HEK293T (cell line): ENCODE data around the gene GRIK1.

Experiments used
- CTCF ChIA-PET: fragments of 350-600 bp; formaldehyde crosslinking; extraction: SDS; loops from one replicate; lab custom pipeline; 2021; ENCODE audit warnings: antibody characterized with exemption, inconsistent platforms; lab: Yijun Ruan, JAX
- POLR2A ChIA-PET: fragments of 350-600 bp; formaldehyde crosslinking; extraction: SDS; loops from one replicate; lab custom pipeline; 2020; ENCODE audit warnings: antibody characterized with exemption, inconsistent platforms; lab: Yijun Ruan, JAX
- DNase-seq: peaks from one replicate; pipeline ENCODE4 v3.0.0; 2012; ENCODE audit warnings: mixed read lengths; ENCODE audit errors: extremely low spot score
- ARNT ChIP-seq: fragments of 450-650 bp; IDR thresholded peaks from 2 replicates; pipeline ENCODE4 v1.6.1; 2017; ENCODE audit warnings: mild to moderate bottlenecking
- BHLHE40 ChIP-seq: fragments of 450-650 bp; IDR thresholded peaks from 2 replicates; pipeline ENCODE4 v1.6.1; 2016; ENCODE audit warnings: mild to moderate bottlenecking, moderate library complexity, borderline replicate concordance
- CTBP1 ChIP-seq: fragments of 450-650 bp; IDR thresholded peaks from 2 replicates; pipeline ENCODE4 v1.6.1; 2016; ENCODE audit warnings: borderline replicate concordance
- ELF4 ChIP-seq: fragments of 450-650 bp; IDR thresholded peaks from 2 replicates; pipeline ENCODE4 v1.6.1; 2017; ENCODE audit warnings: antibody characterized with exemption
- FOXA1 ChIP-seq: fragments of 450-650 bp; IDR thresholded peaks from 2 replicates; pipeline ENCODE4 v1.6.1; 2016; ENCODE audit warnings: mild to moderate bottlenecking
- FOXK2 ChIP-seq: fragments of 450-650 bp; IDR thresholded peaks from 2 replicates; pipeline ENCODE4 v1.6.1; 2016; ENCODE audit warnings: mild to moderate bottlenecking
- FOXM1 ChIP-seq: fragments of 450-650 bp; IDR thresholded peaks from 2 replicates; pipeline ENCODE4 v1.6.1; 2017; ENCODE audit warnings: mild to moderate bottlenecking, borderline replicate concordance
- HDGF ChIP-seq: fragments of 450-650 bp; IDR thresholded peaks from 2 replicates; pipeline ENCODE4 v1.6.1; 2017; ENCODE audit warnings: antibody characterized with exemption, borderline replicate concordance
- L3MBTL2 ChIP-seq: fragments of 450-650 bp; conservative IDR thresholded peaks from 2 replicates; pipeline ENCODE4 v1.6.1; 2016; ENCODE audit warnings: mild to moderate bottlenecking
- LEF1 ChIP-seq: fragments of 450-650 bp; IDR thresholded peaks from 2 replicates; pipeline ENCODE4 v1.6.1; 2017; ENCODE audit warnings: mild to moderate bottlenecking, borderline replicate concordance
- NFRKB ChIP-seq: fragments of 450-650 bp; IDR thresholded peaks from 2 replicates; pipeline ENCODE4 v1.6.1; 2016; ENCODE audit warnings: mild to moderate bottlenecking, moderate library complexity
- SP1 ChIP-seq: fragments of 450-650 bp; IDR thresholded peaks from 2 replicates; pipeline ENCODE4 v1.6.1; 2017
- SUZ12 ChIP-seq: fragments of 450-650 bp; IDR thresholded peaks from 2 replicates; pipeline ENCODE4 v1.6.1; 2016; ENCODE audit warnings: mild to moderate bottlenecking
- TARDBP ChIP-seq: fragments of 450-650 bp; IDR thresholded peaks from 2 replicates; pipeline ENCODE4 v1.6.1; 2016
- ZNF384 ChIP-seq: fragments of 450-650 bp; IDR thresholded peaks from 2 replicates; pipeline ENCODE4 v1.6.1; 2016
- TF ChIP-seq, protein P1 (sequence below): fragments of 450-650 bp; IDR thresholded peaks from 2 replicates; pipeline ENCODE4 v1.6.1; 2016

Gene GRIK1

DNA sequence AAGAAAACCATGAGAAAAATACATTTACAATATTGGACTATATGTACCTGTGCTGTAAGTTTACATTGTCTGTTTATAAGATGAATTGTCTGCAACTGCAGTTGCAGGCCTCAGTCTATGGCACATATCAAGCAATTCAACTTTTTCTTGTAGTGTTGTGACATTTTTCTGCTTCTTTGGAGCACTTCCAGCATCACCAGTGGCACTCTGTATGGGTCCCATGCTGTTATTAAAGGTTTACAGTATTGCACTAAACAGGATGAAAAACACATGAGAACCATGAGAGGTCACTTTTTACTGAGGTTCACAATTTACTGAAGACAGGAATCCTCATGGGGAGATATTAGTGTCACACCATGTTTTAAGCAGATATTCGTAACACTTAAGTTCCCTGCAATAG is 118.6 kb downstream of the GRIK1 start:
- ChIA-PET CTCF (no interaction called here), POLR2A (no interaction called here)
- TF ChIP-seq SUZ12, result no peak
- no peak for TF ChIP-seq TARDBP
- TF ChIP-seq, protein P1, sequence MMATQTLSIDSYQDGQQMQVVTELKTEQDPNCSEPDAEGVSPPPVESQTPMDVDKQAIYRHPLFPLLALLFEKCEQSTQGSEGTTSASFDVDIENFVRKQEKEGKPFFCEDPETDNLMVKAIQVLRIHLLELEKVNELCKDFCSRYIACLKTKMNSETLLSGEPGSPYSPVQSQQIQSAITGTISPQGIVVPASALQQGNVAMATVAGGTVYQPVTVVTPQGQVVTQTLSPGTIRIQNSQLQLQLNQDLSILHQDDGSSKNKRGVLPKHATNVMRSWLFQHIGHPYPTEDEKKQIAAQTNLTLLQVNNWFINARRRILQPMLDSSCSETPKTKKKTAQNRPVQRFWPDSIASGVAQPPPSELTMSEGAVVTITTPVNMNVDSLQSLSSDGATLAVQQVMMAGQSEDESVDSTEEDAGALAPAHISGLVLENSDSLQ, result no peak
- no peak for DNase-seq

DNA sequence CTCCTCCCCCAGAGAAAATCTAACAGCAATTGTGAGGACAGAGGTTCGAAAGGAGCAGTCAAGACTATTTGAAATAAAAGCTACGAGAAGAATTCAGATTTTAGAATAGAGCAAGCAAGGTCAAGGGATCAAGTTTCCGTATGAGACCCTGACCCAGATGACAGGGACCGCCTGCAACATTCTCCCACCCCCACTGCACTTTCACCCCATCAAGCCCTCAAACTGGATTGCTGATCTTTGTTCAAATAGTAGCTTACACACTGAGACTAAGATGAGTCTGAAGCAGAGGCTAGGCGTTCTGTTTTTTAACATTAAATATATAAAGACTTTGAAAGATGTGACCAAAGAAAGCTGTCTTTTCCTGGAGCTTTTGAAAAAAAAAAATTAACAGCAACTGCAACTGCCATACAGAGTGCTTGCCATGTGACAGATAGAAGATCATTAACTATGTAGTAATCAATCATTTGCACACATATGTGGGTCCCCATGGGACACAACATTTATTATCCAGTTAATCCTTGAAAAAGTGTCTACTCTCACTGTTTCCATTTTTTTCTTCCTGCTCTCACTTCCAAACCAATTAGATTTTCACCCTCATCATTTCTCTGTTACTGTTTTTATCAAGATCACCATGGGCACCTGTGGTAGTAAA is 120.0 kb downstream of the GRIK1 start:
- CTCF ChIA-PET, result interaction anchor here (0.6 kb wide), 1 partner anchor 29 kb away, joined by 4 read pairs; no protein-coding TSS in a partner anchor
- POLR2A ChIA-PET, result no interaction called here
- TF ChIP-seq NFRKB (no peak), BHLHE40 (no peak), HDGF (no peak), LEF1 (no peak), FOXK2 (no peak), ZNF384 (no peak), FOXM1 (no peak), FOXA1 (no peak), ARNT (no peak), CTBP1 (no peak), ELF4 (no peak), TARDBP (no peak), L3MBTL2 (no peak), SUZ12 (no peak), SP1 (no peak)
- TF ChIP-seq, protein P1, result no peak
- no peak for DNase-seq

DNA sequence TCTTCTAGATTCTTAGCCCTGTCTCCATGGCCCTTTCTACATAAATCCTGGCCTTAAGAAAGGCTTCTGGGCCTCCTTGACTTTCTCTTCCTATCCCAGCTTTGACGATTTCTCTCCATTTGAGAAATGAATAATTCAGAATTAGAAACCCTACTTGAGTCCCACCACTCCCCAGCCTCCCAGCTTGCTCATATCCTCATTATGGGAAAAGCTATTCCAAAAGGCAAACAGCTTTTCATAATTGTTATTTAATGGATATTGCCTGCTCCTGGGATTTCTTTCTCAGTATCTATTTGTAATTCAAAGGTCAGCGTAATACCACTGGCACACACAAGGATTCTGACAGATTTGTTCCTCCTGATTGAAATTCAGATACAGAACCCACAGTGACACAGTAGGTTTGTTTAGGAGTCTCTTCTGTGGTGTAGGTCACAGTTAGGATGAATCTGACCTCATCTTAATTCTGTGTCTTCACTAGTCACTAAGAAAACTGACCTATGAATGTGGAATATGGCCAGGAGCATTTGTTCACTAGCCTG is 121.3 kb downstream of the GRIK1 start:
- POLR2A ChIA-PET, result no interaction called here
- DNase-seq, result no peak
- CTCF ChIA-PET, result interaction anchor here (0.7 kb wide), 1 partner anchor 39 kb away, joined by 4 read pairs; no protein-coding TSS in a partner anchor
- TF ChIP-seq BHLHE40 (no peak), SUZ12 (no peak)

DNA sequence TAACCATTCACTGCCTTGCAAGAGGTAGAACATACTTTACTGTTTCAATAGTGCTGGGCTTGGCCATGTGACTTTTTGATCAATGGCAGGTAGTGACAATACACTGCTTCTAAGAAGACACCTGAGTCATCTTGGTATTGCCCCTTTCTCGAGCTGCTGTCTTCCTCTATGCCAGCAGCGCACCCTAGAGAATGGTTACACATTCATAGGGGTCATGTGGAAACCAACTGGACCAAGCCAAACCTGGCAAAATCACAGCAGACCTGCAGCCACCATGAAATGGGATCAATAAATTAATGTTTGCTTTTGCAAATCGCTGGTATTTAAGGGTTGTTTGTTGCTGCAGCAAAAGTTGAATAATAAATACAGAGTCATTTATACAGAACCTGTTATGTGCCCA is 122.3 kb downstream of the GRIK1 start:
- ChIA-PET POLR2A (no interaction called here), CTCF (no interaction called here)
- DNase-seq, result no peak
- TF ChIP-seq HDGF, result no peak
- TF ChIP-seq FOXM1, result no peak
- TF ChIP-seq SUZ12, result no peak
- no peak for TF ChIP-seq ELF4
- TF ChIP-seq CTBP1, result no peak
- TF ChIP-seq, protein P1, result no peak
- TF ChIP-seq LEF1, result no peak
- TF ChIP-seq TARDBP, result no peak
- TF ChIP-seq SP1, result no peak
- no peak for TF ChIP-seq L3MBTL2
- TF ChIP-seq BHLHE40, result no peak
- TF ChIP-seq FOXA1, result no peak
- no peak for TF ChIP-seq ARNT
- no peak for TF ChIP-seq NFRKB
- TF ChIP-seq FOXK2, result no peak

DNA sequence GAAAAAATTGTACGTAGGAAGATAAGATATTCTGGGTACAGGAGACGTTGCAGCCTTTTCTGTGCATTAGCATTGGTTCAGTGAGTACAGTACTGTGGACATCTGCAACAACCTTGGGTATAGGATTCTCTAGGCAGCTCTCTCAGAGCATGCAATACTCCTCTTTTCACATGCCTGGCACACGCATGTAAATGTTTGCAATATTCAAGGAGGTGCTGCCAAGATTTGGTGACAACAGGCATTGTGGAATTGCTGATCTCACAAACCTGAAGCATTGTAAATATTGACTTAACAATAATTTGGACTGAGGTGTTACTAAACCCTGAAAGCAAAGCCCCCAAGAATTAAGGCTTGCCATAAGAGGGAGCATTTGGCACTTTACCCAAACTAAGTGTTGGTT is 126.8 kb downstream of the GRIK1 start:
- TF ChIP-seq TARDBP (no peak), L3MBTL2 (no peak), CTBP1 (no peak), FOXA1 (no peak), SUZ12 (no peak), LEF1 (no peak), NFRKB (no peak), BHLHE40 (no peak), FOXK2 (no peak), ARNT (no peak), FOXM1 (no peak), ZNF384 (no peak)
- TF ChIP-seq, protein P1, result no peak
- ChIA-PET CTCF (no interaction called here), POLR2A (no interaction called here)
- no peak for DNase-seq

DNA sequence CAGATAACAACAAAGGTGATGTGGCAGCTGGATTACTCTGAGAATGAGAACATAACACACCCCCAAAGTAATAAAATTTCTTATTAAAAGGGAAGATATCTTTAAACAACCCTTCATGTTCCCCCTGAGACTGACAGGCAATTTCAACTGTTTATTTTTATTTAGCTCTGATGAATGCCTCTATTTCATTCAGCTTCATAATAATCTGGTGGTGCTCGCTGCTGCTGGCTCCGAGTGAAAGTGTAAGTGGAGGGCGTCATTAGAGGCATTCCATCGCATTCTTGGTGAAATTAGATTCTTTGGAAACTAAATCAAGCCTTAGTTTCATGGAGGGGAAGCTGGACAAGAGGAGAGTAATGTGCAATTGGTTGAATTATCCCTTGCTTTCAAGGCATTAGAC is 128.9 kb downstream of the GRIK1 start:
- no peak for TF ChIP-seq FOXA1
- no peak for TF ChIP-seq HDGF
- no peak for TF ChIP-seq FOXM1
- DNase-seq, result no peak
- ChIA-PET CTCF (interaction anchor here (0.6 kb wide), 1 partner anchor 1277 kb away, joined by 3 read pairs; no protein-coding TSS in a partner anchor), POLR2A (no interaction called here)
